RWPE2 (cell line): ENCODE data around the gene TTLL1.

Source experiments
- ATAC-seq: fragments of 200-7000 bp; cut with Tn5 transposase; 3 replicates; pipeline ENCODE4 v1.9.1; 2021; ENCODE audit warnings: low read depth
- DNase-seq: peaks from one replicate; pipeline ENCODE4 v3.0.0-alpha.2; 2020; ENCODE audit warnings: low spot score
- H3K27ac ChIP-seq: fragments of 450-650 bp; 2 replicates; pipeline ENCODE4 v1.5.1; 2017; ENCODE audit warnings: mild to moderate bottlenecking; ENCODE audit not compliant: poor library complexity, severe bottlenecking
- H3K27me3 ChIP-seq: fragments of 250-450 bp; sonication (Bioruptor Pico); 2 replicates; pipeline ENCODE4 v1.5.1; 2021; ENCODE audit warnings: mild to moderate bottlenecking, moderate library complexity; ENCODE audit not compliant: insufficient read depth, poor library complexity, severe bottlenecking
- H3K36me3 ChIP-seq: fragments of 250-450 bp; sonication (Bioruptor Pico); 2 replicates; pipeline ENCODE4 v1.5.1; 2020; ENCODE audit warnings: low read depth, mild to moderate bottlenecking, moderate library complexity
- H3K4me1 ChIP-seq: fragments of 250-450 bp; sonication (Bioruptor Pico); 2 replicates; pipeline ENCODE4 v1.5.1; 2021; ENCODE audit warnings: mild to moderate bottlenecking, moderate library complexity; ENCODE audit not compliant: insufficient read depth, poor library complexity, severe bottlenecking
- H3K4me3 ChIP-seq: fragments of 250-450 bp; sonication (Bioruptor Pico); 2 replicates; pipeline ENCODE4 v1.5.1; 2021; ENCODE audit warnings: mild to moderate bottlenecking, moderate library complexity; ENCODE audit not compliant: severe bottlenecking
- H3K9me3 ChIP-seq: fragments of 250-450 bp; sonication (Bioruptor Pico); 2 replicates; pipeline ENCODE4 v1.5.1; 2021; ENCODE audit warnings: mild to moderate bottlenecking, moderate library complexity; ENCODE audit not compliant: severe bottlenecking
- TF ChIP-seq, protein P1 (sequence below): fragments of 450-650 bp; IDR thresholded peaks from one replicate; pipeline ENCODE4 v1.5.1; 2017; ENCODE audit warnings: mild to moderate bottlenecking, moderate library complexity; ENCODE audit not compliant: poor library complexity, severe bottlenecking

The TTLL1 gene

DNA sequence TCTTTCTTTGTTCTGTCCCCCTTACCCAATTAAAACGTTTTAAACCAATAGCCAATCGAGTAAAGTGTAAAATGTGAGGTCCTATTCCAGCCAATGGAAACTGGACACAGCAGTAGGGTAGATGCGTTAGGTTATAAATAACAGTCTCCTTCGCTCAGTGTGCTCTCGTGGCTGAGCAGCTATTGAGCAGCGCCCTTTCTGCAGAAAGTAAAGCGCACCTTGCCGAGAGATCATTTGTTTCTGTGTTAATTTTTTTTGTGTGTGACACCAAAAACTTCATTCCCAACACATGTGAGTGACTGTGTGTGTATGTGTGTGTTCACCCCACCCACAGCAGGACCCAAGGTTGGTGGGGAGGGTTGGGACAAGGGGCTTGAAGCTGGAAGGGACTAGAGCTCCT lies 7.2 kb upstream of the TTLL1 start:
- H3K9me3 ChIP-seq = peaks cover 7% of the 10 kb centered on the region
- no peaks in the 10 kb centered on the region for H3K36me3 ChIP-seq
- no peak overlapping the region for H3K27ac ChIP-seq
- no peak for ATAC-seq
- H3K27me3 ChIP-seq = no peaks in the 10 kb centered on the region
- H3K4me3 ChIP-seq = no peak overlapping the region
- DNase-seq = no peak
- no peaks in the 10 kb centered on the region for H3K4me1 ChIP-seq
- TF ChIP-seq, protein P1, sequence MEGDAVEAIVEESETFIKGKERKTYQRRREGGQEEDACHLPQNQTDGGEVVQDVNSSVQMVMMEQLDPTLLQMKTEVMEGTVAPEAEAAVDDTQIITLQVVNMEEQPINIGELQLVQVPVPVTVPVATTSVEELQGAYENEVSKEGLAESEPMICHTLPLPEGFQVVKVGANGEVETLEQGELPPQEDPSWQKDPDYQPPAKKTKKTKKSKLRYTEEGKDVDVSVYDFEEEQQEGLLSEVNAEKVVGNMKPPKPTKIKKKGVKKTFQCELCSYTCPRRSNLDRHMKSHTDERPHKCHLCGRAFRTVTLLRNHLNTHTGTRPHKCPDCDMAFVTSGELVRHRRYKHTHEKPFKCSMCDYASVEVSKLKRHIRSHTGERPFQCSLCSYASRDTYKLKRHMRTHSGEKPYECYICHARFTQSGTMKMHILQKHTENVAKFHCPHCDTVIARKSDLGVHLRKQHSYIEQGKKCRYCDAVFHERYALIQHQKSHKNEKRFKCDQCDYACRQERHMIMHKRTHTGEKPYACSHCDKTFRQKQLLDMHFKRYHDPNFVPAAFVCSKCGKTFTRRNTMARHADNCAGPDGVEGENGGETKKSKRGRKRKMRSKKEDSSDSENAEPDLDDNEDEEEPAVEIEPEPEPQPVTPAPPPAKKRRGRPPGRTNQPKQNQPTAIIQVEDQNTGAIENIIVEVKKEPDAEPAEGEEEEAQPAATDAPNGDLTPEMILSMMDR = no peak

DNA sequence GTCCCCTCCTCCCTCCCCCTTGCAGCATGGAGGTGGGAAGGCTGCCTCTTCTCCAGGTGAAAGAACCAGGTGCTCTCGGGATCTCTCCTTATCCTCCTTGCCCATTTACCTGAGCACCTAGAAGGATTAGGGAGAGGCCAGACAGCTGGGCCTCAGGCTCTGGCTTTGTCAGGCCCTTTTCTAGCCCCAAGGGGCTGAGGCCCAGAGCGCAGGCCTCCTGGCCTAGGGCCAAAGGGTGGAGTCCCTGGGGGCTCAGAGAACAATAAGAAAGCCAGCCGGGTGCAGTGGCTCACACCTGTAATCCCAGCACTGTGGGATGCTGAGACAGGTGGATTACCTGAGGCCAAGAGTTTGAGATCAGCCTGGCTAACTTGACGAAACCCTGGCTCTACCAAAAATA lies 5.4 kb upstream of the TTLL1 start:
- Histone ChIP-seq H3K9me3 (peaks cover 7% of the 10 kb centered on the region), H3K4me3 (no peak overlapping the region), H3K4me1 (no peaks in the 10 kb centered on the region), H3K27me3 (no peaks in the 10 kb centered on the region), H3K27ac (no peak overlapping the region), H3K36me3 (no peaks in the 10 kb centered on the region)
- no peak for DNase-seq
- ATAC-seq = no peak
- TF ChIP-seq, protein P1 = no peak

DNA sequence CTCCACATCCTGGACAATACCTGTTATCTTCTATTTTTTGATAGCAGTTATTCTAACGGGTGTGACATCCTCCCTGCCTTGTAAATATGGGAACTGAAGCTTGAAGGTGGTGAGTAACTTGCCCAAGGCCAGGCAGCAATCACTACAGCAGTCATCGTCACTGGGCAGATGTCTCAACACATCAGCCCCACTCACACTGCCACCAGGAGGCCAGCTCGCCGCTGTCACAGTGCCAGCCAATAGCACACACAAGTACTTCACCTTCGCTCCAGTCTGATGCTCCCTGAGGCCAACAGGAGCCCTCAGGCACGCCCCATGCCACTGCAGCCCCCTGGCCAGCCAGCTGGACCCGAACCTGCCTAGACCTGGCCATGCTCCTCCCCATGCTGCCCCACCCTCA lies 4.9 kb upstream of the TTLL1 start:
- DNase-seq = no peak
- ATAC-seq = no peak; the same call in 2 of the 3 replicates

DNA sequence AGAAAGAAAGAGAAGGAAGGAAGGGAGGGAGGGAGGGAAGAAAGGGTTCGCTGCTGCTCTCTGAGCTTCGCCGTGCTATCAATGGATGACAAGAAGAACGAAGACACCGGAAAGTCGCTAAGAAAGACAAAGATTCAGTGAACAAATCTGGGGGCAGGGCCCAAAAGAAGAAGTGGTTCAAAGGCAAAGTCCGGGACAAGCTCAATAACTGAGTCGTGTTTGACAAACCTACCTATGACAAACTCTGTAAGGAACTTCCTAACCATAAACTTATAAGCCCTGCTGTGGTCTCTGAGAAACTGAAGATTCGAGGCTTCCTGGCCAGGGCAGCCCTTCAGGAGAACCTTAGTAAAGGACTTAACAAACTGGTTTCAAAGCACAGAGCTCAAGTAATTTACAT lies 2.9 kb upstream of the TTLL1 start:
- no peak overlapping the region for H3K27ac ChIP-seq
- ATAC-seq (no peak), DNase-seq (no peak)
- H3K4me3 ChIP-seq = no peak overlapping the region
- TF ChIP-seq, protein P1 = no peak
- H3K27me3 ChIP-seq = no peaks in the 10 kb centered on the region
- no peaks in the 10 kb centered on the region for H3K36me3 ChIP-seq
- peaks cover 7% of the 10 kb centered on the region for H3K9me3 ChIP-seq
- H3K4me1 ChIP-seq = no peaks in the 10 kb centered on the region

More for the DNA sequence above, 4.9 kb upstream of the TTLL1 start:
- no peak overlapping the region for H3K27ac ChIP-seq
- H3K27me3 ChIP-seq = no peaks in the 10 kb centered on the region
- H3K9me3 ChIP-seq = peaks cover 7% of the 10 kb centered on the region
- no peak overlapping the region for H3K4me3 ChIP-seq
- no peaks in the 10 kb centered on the region for H3K36me3 ChIP-seq
- TF ChIP-seq, protein P1 = peak; percentile 12
- H3K4me1 ChIP-seq = no peaks in the 10 kb centered on the region

DNA sequence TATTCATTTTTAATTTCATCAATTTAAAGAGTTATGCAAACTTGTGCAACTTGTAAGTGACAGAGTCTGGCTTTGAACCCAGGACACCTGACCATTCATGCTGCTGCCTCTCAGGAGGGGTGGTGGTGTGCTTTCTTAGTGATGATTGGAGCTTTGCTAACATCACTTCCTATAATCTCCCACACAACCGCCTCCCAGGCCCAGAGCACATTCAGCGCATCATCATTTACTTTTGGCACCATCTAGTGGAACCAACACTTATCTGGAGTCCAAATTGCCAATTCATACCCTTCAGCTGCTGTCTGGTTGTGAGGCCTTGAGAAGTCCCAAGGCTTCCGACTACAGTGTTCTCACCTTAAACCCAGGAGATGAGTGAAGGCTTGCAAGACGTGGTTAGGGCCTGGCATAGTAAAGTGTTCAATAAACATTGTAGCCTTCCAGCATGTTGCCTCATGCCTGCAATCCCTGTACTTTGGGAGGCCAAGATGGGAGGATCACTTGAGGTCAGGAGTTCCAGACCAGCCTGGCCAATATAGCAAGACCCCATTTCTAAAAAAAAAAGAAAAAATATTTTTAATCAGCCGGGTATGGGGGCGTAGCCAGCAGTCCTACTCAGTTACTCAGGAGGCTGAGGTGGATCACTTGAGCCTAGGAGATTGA lies 1.1 kb upstream of the TTLL1 start:
- H3K27ac ChIP-seq = peak overlapping the region; percentile 56
- no peak overlapping the region for H3K4me3 ChIP-seq
- ATAC-seq = peak; percentile 61
- H3K27me3 ChIP-seq = no peaks in the 10 kb centered on the region
- TF ChIP-seq, protein P1 = peak; percentile 80
- no peak for DNase-seq
- H3K9me3 ChIP-seq = no peaks in the 10 kb centered on the region
- H3K36me3 ChIP-seq = no peaks in the 10 kb centered on the region
- no peaks in the 10 kb centered on the region for H3K4me1 ChIP-seq
